ENCODE measurements around the gene SUMO2.

GRCh38 chr17:75218131-75218530 lies 35.4 kb upstream of the SUMO2 start:
- no peak for TF ChIP-seq ZNF513 (CRISPR knock-in tag; conservative IDR thresholded peaks at IDR 0.05)
- no peak for TF ChIP-seq REST (IDR thresholded peaks at IDR 0.05; ENCODE audit: borderline replicate concordance in 1 of 2, low read depth in 1 of 2, low read length in 2 of 2)
- no peak for TF ChIP-seq TBP (CRISPR knock-in tag; IDR thresholded peaks at IDR 0.05)
- TF ChIP-seq NCOA2 (CRISPR knock-in tag; IDR thresholded peaks at IDR 0.05): no peak
- no peak for TF ChIP-seq ZSCAN20 (CRISPR knock-in tag; IDR thresholded peaks at IDR 0.05; ENCODE audit: borderline replicate concordance)
- TF ChIP-seq ZBTB21 (CRISPR knock-in tag; IDR thresholded peaks at IDR 0.05): no peak

Measured in HepG2 (cell line).